ENCODE data around the gene DIS3L2.
"Not testable (repeated sequence)": the region's sequence is repeated elsewhere in the genome, so short reads cannot be mapped to it uniquely, and the experiment has no call there.

The DIS3L2 gene

GRCh38 chr2:232347369-232347768 is 385.9 kb downstream of the DIS3L2 start:
- DNase-seq (ENCODE audit: low read depth) = no peak
- no peak overlapping the region for H3K4me3 ChIP-seq (ENCODE audit: low read depth, low read length)

GRCh38 chr2:232348936-232349335 is 387.4 kb downstream of the DIS3L2 start:
- no peak for DNase-seq (ENCODE audit: low read depth)
- no peak overlapping the region for H3K4me3 ChIP-seq (ENCODE audit: low read depth, low read length)

DNA sequence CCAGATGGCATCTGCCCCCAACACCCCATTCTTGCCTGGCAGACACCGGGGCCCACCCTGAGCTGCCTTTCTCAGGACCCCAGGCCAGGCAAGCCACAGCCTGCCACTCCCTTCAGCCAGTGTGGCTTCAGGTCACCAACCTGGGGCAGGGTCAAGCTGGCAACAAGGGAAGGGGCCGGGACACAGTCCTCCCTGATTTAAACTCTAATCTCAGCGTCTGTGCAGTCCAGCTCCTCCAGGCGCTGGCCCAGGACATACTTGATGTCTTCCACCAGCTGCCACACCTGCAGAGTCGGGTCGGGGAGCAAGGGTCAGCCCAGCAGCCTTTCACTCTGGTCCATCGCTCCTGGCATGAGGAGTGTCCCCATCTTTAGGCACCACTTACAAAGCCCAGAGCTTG is 388.0 kb downstream of the DIS3L2 start:
- no peak for DNase-seq (ENCODE audit: low read depth)
- no peak overlapping the region for H3K4me3 ChIP-seq (ENCODE audit: low read depth, low read length)

- no peak for DNase-seq (ENCODE audit: low read depth)
- no peak overlapping the region for H3K4me3 ChIP-seq (ENCODE audit: low read depth, low read length)
These were observed 388.6 kb downstream of the DIS3L2 start for GRCh38 chr2:232349946-232350635.

DNA sequence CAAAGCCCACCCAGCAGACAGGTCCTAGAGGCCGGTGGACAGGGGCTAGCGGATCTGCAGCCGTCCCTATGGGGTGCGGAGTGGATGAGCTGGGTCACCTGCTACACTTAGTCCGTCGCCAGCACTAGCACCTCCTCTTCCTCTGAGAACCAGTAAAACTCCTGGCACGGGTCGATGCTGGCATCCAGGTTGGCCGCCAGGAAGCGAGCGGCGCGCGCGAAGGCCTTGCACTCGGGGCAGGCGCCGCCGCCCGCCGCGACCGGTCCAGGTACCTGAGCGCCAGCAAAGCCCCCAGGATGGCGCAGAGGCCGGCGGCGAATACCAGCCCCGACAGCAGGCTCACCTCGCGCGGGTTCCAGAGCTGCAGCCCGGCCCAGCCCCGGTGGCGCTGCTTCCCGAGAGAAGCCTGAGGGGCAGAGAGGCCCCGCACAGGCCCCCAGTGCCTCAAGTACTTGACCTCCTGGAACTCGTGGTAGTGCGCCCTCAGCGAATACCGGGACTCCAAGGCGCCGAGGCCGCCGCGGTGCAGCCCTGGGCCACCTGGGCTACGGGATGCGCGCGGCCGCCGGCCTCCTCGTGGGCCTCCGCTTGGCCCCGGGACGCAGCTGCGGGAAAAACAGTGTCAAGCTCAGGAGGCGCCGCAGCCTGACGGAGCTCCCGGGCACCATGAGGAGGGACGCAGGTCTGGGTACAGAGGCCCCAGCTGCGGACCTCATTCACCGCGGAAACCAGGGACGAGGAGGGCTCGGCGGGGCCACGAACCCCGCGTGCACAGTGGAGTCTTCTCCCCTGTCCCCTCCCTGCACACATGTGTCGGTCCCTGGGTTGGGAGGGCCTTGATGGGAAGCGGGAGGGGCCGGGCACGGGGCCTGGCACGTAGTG is 389.5 kb downstream of the DIS3L2 start:
- no peak for DNase-seq (ENCODE audit: low read depth)
- no peak overlapping the region for H3K4me3 ChIP-seq (ENCODE audit: low read depth, low read length)

GRCh38 chr2:232351686-232352510 is 390.4 kb downstream of the DIS3L2 start:
- no peak overlapping the region for H3K4me3 ChIP-seq (ENCODE audit: low read depth, low read length)

GRCh38 chr2:232352511-232353091 is 391.1 kb downstream of the DIS3L2 start:
- DNase-seq (ENCODE audit: low read depth) = no peak
- H3K4me3 ChIP-seq (ENCODE audit: low read depth, low read length) = no peak overlapping the region

More at GRCh38 chr2:232351686-232352510, 390.4 kb downstream of the DIS3L2 start:
- no peak for DNase-seq (ENCODE audit: low read depth)

- no peak overlapping the region for H3K4me3 ChIP-seq (ENCODE audit: low read depth, low read length)
- no peak for DNase-seq (ENCODE audit: low read depth)
These were observed 391.6 kb downstream of the DIS3L2 start for GRCh38 chr2:232353096-232353495.

DNA sequence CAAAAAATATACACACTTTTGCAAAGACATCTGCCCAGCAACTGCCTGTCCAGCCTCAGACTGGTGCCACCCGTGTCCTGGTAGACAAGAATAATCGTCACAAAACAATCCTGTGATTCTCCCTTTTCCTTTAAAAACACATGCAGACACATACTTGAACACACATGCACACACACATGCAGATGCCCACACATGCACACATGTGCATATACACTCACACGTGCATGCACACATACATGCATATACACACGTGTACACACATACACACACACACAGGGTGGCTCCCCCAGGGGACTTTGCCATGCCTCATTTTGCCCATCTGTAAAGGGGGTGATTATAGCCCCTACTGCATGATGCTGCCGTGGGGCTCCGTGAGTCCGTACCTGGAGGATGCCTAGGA is 392.1 kb downstream of the DIS3L2 start:
- DNase-seq (ENCODE audit: low read depth) = no peak
- H3K4me3 ChIP-seq (ENCODE audit: low read depth, low read length) = no peak overlapping the region

GRCh38 chr2:232354069-232354468 is 392.6 kb downstream of the DIS3L2 start:
- DNase-seq (ENCODE audit: low read depth) = no peak

DNA sequence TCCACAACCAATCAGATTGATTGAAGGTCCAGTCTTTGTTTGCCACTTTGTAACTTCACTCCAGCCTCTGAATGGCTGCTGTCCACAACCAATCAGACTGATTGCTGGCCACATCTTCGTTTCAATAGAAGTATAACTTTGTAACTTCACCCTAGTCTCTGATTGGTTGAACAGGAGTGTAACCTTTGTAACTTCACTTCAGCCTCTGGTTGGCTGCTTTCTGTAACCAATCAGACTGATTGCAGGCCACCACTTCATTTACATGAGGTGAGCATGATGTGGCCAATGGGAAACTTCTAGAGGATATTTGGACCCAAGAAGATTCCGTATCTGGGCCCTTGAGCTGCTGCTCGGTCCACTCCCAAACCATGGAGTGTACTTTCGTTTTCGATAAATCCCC is 400.1 kb downstream of the DIS3L2 start:
- H3K4me3 ChIP-seq (ENCODE audit: low read depth, low read length) = no peak overlapping the region
- DNase-seq (ENCODE audit: low read depth) = no peak

More at GRCh38 chr2:232354069-232354468, 392.6 kb downstream of the DIS3L2 start:
- no peak overlapping the region for H3K4me3 ChIP-seq (ENCODE audit: low read depth, low read length)

GRCh38 chr2:232362174-232362900 is 400.8 kb downstream of the DIS3L2 start:
- no peak overlapping the region for H3K4me3 ChIP-seq (ENCODE audit: low read depth, low read length)
- no peak for DNase-seq (ENCODE audit: low read depth)

DNA sequence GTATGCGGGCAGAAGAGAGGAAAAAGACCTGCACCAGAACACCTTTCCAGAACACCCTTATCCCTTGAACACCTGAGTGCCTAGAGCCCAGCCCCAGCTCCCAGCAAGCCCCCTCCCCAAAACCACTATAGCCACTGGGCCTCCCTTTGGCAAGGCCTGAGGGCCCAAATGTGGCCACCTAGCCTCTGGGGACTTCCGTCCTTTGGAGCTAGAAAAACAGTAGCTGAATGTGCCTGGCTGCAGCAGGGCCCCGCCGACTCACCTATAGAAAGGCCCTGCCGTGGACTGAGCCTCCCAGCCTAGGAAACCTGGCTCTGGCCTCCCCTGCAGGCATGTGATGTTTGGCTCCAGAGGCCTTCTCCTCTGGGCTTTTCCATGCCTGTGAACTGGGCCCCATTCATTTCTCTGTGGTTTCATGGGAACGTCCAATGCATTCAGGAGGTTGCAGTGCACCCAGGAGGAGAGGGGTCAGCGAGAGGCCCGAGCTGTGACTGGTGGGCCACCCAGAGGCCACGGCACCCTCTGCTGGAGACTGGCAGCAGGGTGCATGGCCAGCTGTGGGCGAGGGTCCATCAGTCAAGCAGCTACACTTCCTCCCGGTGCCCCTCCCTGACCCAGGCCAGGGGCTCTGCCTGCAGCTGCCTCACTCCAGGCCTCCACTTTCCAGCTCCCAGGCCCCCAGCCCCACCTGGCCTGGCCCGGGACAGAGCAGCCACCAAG is 401.7 kb downstream of the DIS3L2 start:
- H3K4me3 ChIP-seq (ENCODE audit: low read depth, low read length); DNase-seq (ENCODE audit: low read depth): not testable (repeated sequence)

DNA sequence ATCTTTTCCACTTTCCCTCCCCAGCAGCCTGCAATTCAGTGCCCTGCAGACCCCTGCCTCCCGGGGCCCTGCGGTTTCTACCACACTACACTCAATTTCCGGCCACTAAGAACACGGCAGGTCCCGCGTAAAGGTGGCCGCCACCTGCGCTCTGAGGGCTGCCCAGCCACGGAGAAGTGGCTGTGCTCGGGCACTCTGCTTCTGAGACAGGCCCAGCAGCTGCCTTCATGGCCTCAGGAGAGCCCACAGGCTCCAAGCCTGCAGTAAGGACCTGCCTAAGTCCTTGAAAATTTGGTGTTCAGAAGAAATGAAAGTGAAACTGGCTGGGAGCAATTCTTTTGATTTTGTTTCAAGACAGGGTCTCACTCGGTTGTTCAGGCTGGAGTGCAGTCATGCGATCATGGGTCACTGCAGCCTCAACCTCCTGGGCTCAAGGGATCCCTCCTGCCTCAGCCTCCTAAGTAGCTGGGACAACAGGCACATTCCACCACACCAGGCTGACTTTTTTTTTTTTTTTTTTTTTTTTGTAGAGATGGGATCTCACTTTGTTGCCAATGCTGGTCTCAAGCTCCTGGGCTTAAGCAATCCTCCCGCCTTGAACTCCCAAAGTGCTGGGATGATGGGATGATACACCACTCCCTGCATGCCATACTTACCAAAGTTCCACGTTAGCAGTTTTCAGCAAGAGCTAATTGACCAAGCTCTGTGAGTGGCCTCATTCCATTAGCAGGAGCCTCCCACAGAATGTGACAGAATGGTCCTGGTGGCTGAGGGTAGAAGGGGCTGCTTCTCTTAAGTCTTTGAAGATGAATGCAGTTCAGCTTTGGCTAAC is 402.5 kb downstream of the DIS3L2 start:
- no peak for DNase-seq (ENCODE audit: low read depth)
- H3K4me3 ChIP-seq (ENCODE audit: low read depth, low read length) = no peak overlapping the region

DNA sequence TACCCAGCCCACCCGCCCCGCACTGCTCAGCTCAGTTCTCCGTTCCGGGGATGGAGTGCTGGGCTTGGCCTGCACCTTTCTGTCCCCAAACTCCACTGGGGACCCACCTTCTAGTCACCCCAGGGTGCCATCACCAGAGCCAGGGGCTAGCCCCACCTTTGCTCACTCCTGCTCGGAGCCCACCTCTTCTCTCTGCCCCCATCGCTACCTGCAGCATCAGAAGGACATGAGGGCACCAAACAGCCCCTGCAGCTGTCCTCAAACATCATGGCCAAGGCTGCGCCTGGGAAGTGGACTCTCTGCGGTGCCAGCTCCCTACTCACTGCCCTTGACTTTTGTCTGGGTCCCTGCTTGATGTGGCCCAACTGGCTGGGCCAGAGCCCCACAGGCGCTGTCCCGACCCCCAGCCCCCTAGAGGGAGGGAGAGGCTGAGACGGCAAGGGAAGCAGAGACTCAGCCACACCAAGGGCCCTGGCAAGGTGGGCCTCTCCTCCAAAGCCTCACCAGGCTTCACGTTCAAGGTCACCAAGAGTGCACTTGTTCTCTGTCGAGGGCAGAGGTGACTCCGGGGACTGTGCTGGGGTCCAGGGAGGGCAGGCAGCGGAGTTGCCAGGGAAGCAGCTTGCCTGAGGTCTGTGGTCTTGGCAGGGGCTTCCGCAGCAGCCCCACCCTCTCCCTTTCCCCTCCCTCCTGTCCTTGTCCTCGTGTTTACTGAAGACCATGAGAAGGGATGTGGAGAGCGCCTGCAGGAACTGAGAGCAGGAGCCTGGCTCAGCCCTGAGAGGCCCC is 403.5 kb downstream of the DIS3L2 start:
- not testable (repeated sequence) for DNase-seq (ENCODE audit: low read depth); H3K4me3 ChIP-seq (ENCODE audit: low read depth, low read length)

- no peak for DNase-seq (ENCODE audit: low read depth)
- no peak overlapping the region for H3K4me3 ChIP-seq (ENCODE audit: low read depth, low read length)
These were observed 404.3 kb downstream of the DIS3L2 start for GRCh38 chr2:232365621-232366321.

All from skeletal muscle cell (primary cell).